Measurements from ENCODE around the gene TTC9B.
A peak's percentile ranks its signal among the peaks of the same experiment; 100 is the strongest.

TTC9B gene

GRCh38 chr19:40238775-40239174 lies 20.6 kb upstream of the TTC9B start:
- no peak overlapping the region for H3K4me3 ChIP-seq (ENCODE audit: low read depth, low read length)
- TF ChIP-seq MYC (IDR thresholded peaks at IDR 0.05; ENCODE audit: low read depth, low read length), result no peak
- TF ChIP-seq MAX (IDR thresholded peaks at IDR 0.05; ENCODE audit: low read depth, low read length), result no peak
- no peak for TF ChIP-seq CTCF (IDR thresholded peaks at IDR 0.05; ENCODE audit: low read depth, low read length)
- no peak for TF ChIP-seq POLR2A (IDR thresholded peaks at IDR 0.05; ENCODE audit: extremely low read depth, insufficient read length)
- no peak for DNase-seq (ENCODE audit: low read depth)

- no peak overlapping the region for H3K4me3 ChIP-seq (ENCODE audit: low read depth, low read length)
- TF ChIP-seq MAX (IDR thresholded peaks at IDR 0.05; ENCODE audit: low read depth, low read length), result no peak
- no peak for TF ChIP-seq MYC (IDR thresholded peaks at IDR 0.05; ENCODE audit: low read depth, low read length)
- TF ChIP-seq POLR2A (IDR thresholded peaks at IDR 0.05; ENCODE audit: extremely low read depth, insufficient read length), result no peak
- no peak for DNase-seq (ENCODE audit: low read depth)
These were observed 19.6 kb upstream of the TTC9B start for GRCh38 chr19:40237791-40238190.

GRCh38 chr19:40236366-40236765 lies 18.2 kb upstream of the TTC9B start:
- no peak overlapping the region for H3K4me3 ChIP-seq (ENCODE audit: low read depth, low read length)
- no peak for DNase-seq (ENCODE audit: low read depth)
- no peak for TF ChIP-seq CTCF (IDR thresholded peaks at IDR 0.05; ENCODE audit: low read depth, low read length)
- no peak for TF ChIP-seq MYC (IDR thresholded peaks at IDR 0.05; ENCODE audit: low read depth, low read length)
- no peak for TF ChIP-seq MAX (IDR thresholded peaks at IDR 0.05; ENCODE audit: low read depth, low read length)
- no peak for TF ChIP-seq POLR2A (IDR thresholded peaks at IDR 0.05; ENCODE audit: extremely low read depth, insufficient read length)

- TF ChIP-seq MYC (IDR thresholded peaks at IDR 0.05; ENCODE audit: low read depth, low read length) (no peak), CTCF (IDR thresholded peaks at IDR 0.05; ENCODE audit: low read depth, low read length) (no peak), MAX (IDR thresholded peaks at IDR 0.05; ENCODE audit: low read depth, low read length) (no peak), POLR2A (IDR thresholded peaks at IDR 0.05; ENCODE audit: extremely low read depth, insufficient read length) (no peak)
- H3K4me3 ChIP-seq (ENCODE audit: low read depth, low read length), result no peak overlapping the region
- DNase-seq (ENCODE audit: low read depth), result no peak
These were observed 17.8 kb upstream of the TTC9B start for GRCh38 chr19:40236026-40236355.

- no peak overlapping the region for H3K4me3 ChIP-seq (ENCODE audit: low read depth, low read length)
- DNase-seq (ENCODE audit: low read depth), result no peak
- TF ChIP-seq MAX (IDR thresholded peaks at IDR 0.05; ENCODE audit: low read depth, low read length) (no peak), MYC (IDR thresholded peaks at IDR 0.05; ENCODE audit: low read depth, low read length) (no peak), POLR2A (IDR thresholded peaks at IDR 0.05; ENCODE audit: extremely low read depth, insufficient read length) (no peak), CTCF (IDR thresholded peaks at IDR 0.05; ENCODE audit: low read depth, low read length) (peak; percentile 20)
These were observed 17.2 kb upstream of the TTC9B start for GRCh38 chr19:40235238-40236025.

GRCh38 chr19:40234429-40235237 lies 16.4 kb upstream of the TTC9B start:
- no peak overlapping the region for H3K4me3 ChIP-seq (ENCODE audit: low read depth, low read length)
- DNase-seq (ENCODE audit: low read depth), result no peak
- TF ChIP-seq MAX (IDR thresholded peaks at IDR 0.05; ENCODE audit: low read depth, low read length) (no peak), POLR2A (IDR thresholded peaks at IDR 0.05; ENCODE audit: extremely low read depth, insufficient read length) (no peak), MYC (IDR thresholded peaks at IDR 0.05; ENCODE audit: low read depth, low read length) (no peak), CTCF (IDR thresholded peaks at IDR 0.05; ENCODE audit: low read depth, low read length) (no peak)
